Endodermal cell (in vitro differentiated cells): ENCODE results near the gene CYTH3. TPM values are rescaled to one million over a fixed set of nuclear protein-coding genes. Genes with fewer than 3 reads are reported as not detected.

Experiments
- DNase-seq: peaks from one replicate; pipeline ENCODE4 v3.0.0-alpha.2; 2017
- H3K27ac ChIP-seq: 2 replicates; pipeline ENCODE4 v1.5.1; 2013; ENCODE audit warnings: mild to moderate bottlenecking, low read depth, low read length, moderate library complexity
- H3K27me3 ChIP-seq: 2 replicates; pipeline ENCODE4 v1.6.1; 2013; ENCODE audit warnings: mild to moderate bottlenecking, low read length, moderate library complexity; ENCODE audit not compliant: insufficient read depth, control insufficient read depth, poor library complexity, severe bottlenecking
- H3K36me3 ChIP-seq: 2 replicates; pipeline ENCODE4 v1.7.0; 2013; ENCODE audit warnings: mild to moderate bottlenecking, low read length, moderate library complexity; ENCODE audit not compliant: control insufficient read depth, insufficient read depth
- H3K4me1 ChIP-seq: one replicate; pipeline ENCODE4 v1.7.0; 2013; ENCODE audit warnings: low read length; ENCODE audit not compliant: control insufficient read depth, insufficient read depth
- H3K4me3 ChIP-seq: 2 replicates; pipeline ENCODE4 v1.5.1; 2013; ENCODE audit warnings: mild to moderate bottlenecking, low read length, moderate library complexity
- H3K9ac ChIP-seq: 2 replicates; pipeline ENCODE4 v1.6.1; 2013; ENCODE audit warnings: mild to moderate bottlenecking, low read length, moderate library complexity; ENCODE audit not compliant: poor library complexity, severe bottlenecking; ENCODE audit errors: extremely low read depth
- H3K9me3 ChIP-seq: 2 replicates; pipeline ENCODE4 v1.6.1; 2013; ENCODE audit warnings: mild to moderate bottlenecking, low read length, moderate library complexity; ENCODE audit not compliant: control insufficient read depth
- H3K27ac Mint-ChIP-seq: 2 replicates; pipeline ENCODE4 v1.8.0; 2020; ENCODE audit warnings: mixed read lengths
- H3K27me3 Mint-ChIP-seq: 2 replicates; pipeline ENCODE4 v1.8.0; 2021; ENCODE audit warnings: mild to moderate bottlenecking, mixed read lengths; ENCODE audit not compliant: insufficient read depth
- H3K36me3 Mint-ChIP-seq: 2 replicates; pipeline ENCODE4 v1.8.0; 2020; ENCODE audit warnings: low read depth, mixed read lengths
- H3K4me1 Mint-ChIP-seq: 2 replicates; pipeline ENCODE4 v1.8.0; 2020; ENCODE audit warnings: mixed read lengths
- H3K4me3 Mint-ChIP-seq: 2 replicates; pipeline ENCODE4 v1.8.0; 2020; ENCODE audit warnings: mild to moderate bottlenecking, moderate library complexity, mixed read lengths
- H3K9me3 Mint-ChIP-seq: 2 replicates; pipeline ENCODE4 v1.8.0; 2020; ENCODE audit warnings: mild to moderate bottlenecking, mixed read lengths
- WGBS, 2 experiments: methylation state at CpG; one replicate each; pipeline versions ENCODE4 v1.1.5 to v1.1.7; 2013; ENCODE audit warnings: missing lambda C conversion rate in 2 of 2, mixed read lengths in 1 of 2; ENCODE audit not compliant: insufficient coverage in 1 of 2, insufficient read length in 1 of 2; 5-methylcytosine and 5-hydroxymethylcytosine counted together
- total RNA-seq, 2 donors: library from RNA; stranded (reverse); fragmentation: NEBNext Ultra II Directional in 1 of 2; extraction: Animal tissue kit (Norgen Biotek cat#: 25700) in 1 of 2; gene quantifications; 2 replicates in 1 of 2; 3 replicates in 1 of 2; pipeline ENCODE4 v1.2.1, GENCODE V29; 2021
- TF ChIP-seq, protein P1 (sequence below): fragments of 200-600 bp; sonication (generic); conservative IDR thresholded peaks from 2 replicates; pipeline ENCODE4 v1.5.0; 2021; ENCODE audit warnings: antibody characterized with exemption, mild to moderate bottlenecking

Gene CYTH3
- total RNA-seq, 2 donors from 2014 or later = 10.6 to 10.8 TPM

DNA sequence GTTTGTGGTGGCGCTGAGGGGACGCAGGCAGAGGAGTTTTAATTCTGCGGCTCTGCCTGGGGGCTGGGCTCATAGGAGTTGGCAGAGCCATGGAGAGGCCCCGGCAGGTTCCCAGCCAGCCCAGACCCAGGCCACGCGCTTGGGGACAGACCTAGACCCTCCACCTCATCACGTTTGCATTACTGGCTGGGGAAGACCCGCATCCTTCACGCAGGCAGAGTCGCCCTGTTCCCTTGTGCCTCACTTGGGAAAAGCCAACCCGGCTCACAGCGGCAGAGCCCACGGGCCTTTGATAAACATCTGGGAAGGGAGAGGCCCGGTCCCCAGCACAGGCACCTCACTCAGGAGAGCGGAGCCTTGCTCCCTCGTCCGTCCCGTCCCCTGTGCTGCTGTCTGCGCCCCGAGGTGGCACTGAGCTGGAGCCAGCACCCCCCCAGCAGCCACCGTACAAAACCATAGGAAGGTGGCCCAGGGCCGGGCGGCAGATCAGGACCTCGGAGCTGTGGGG, 112.8 kb downstream of the CYTH3 start:
- Mint-ChIP-seq H3K27ac (no peak overlapping the region), H3K36me3 (peaks cover 50% of the 10 kb centered on the region), H3K4me3 (no peak overlapping the region), H3K4me1 (peaks cover 4% of the 10 kb centered on the region), H3K27me3 (no peaks in the 10 kb centered on the region), H3K9me3 (no peaks in the 10 kb centered on the region)
- Histone ChIP-seq H3K9ac (no peak overlapping the region), H3K9me3 (no peaks in the 10 kb centered on the region), H3K27me3 (no peaks in the 10 kb centered on the region), H3K27ac (no peak overlapping the region), H3K4me1 (no peaks in the 10 kb centered on the region), H3K36me3 (peaks cover 48% of the 10 kb centered on the region), H3K4me3 (no peak overlapping the region)
- peak; percentile 47 for DNase-seq
- 94 to 99% methylated on average over 16 to 24 of the region's 24 CpGs for WGBS, 2 experiments
- TF ChIP-seq, protein P1, sequence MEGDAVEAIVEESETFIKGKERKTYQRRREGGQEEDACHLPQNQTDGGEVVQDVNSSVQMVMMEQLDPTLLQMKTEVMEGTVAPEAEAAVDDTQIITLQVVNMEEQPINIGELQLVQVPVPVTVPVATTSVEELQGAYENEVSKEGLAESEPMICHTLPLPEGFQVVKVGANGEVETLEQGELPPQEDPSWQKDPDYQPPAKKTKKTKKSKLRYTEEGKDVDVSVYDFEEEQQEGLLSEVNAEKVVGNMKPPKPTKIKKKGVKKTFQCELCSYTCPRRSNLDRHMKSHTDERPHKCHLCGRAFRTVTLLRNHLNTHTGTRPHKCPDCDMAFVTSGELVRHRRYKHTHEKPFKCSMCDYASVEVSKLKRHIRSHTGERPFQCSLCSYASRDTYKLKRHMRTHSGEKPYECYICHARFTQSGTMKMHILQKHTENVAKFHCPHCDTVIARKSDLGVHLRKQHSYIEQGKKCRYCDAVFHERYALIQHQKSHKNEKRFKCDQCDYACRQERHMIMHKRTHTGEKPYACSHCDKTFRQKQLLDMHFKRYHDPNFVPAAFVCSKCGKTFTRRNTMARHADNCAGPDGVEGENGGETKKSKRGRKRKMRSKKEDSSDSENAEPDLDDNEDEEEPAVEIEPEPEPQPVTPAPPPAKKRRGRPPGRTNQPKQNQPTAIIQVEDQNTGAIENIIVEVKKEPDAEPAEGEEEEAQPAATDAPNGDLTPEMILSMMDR = no peak

GRCh38 chr7:6159097-6159483, 113.3 kb downstream of the CYTH3 start:
- H3K9ac ChIP-seq = no peak overlapping the region
- no peak overlapping the region for H3K4me3 ChIP-seq
- H3K9me3 ChIP-seq = no peaks in the 10 kb centered on the region
- no peak overlapping the region for H3K4me3 Mint-ChIP-seq
- H3K36me3 ChIP-seq = peaks cover 48% of the 10 kb centered on the region
- peaks cover 50% of the 10 kb centered on the region for H3K36me3 Mint-ChIP-seq
- no peak overlapping the region for H3K27ac ChIP-seq
- 94 to 98% methylated on average over 7 to 11 of the region's 11 CpGs for WGBS, 2 experiments
- no peak for DNase-seq
- TF ChIP-seq, protein P1 = no peak
- no peaks in the 10 kb centered on the region for H3K9me3 Mint-ChIP-seq
- peaks cover 4% of the 10 kb centered on the region for H3K4me1 Mint-ChIP-seq
- peak overlapping the region; percentile 44 for H3K27ac Mint-ChIP-seq
- no peaks in the 10 kb centered on the region for H3K27me3 Mint-ChIP-seq
- H3K4me1 ChIP-seq = no peaks in the 10 kb centered on the region
- H3K27me3 ChIP-seq = no peaks in the 10 kb centered on the region

DNA sequence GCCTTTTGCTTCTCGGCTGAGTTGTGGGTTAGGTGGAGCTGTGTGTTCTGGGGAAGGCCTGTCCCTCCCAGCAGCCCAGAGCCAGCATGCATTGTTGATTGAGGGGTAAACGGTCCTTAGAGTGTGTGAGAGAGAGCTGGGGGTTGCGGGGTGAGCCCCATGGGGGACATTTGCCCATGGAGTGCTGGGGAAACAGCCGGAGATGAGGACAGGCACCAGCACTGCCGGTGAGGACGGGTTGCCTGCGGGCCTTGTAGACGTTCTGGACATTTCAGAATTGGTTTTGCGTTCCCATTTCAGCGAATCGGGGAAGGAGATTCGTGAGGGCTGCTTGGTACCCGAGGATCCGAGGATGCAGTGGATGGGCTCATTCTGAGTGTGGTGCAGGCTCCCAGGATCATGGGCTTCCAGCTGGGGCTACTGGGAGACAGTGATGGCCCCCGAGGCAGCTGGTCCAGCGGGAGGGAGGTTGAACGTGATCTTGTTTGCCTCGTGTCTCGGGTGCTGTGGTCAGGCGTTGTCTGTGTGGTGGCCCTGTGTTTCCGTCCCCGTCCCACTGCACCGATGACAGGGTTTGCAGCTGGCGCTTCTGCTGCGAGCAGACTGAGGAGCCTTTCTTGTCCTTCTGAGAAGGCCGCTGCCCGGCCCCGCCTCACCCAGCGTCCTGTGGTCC, 113.9 kb downstream of the CYTH3 start:
- TF ChIP-seq, protein P1 = no peak
- Mint-ChIP-seq H3K27me3 (no peaks in the 10 kb centered on the region), H3K27ac (peak overlapping the region; percentile 66), H3K4me1 (peaks cover 4% of the 10 kb centered on the region), H3K9me3 (no peaks in the 10 kb centered on the region), H3K4me3 (no peak overlapping the region), H3K36me3 (peaks cover 50% of the 10 kb centered on the region)
- Histone ChIP-seq H3K27me3 (no peaks in the 10 kb centered on the region), H3K4me1 (no peaks in the 10 kb centered on the region), H3K9me3 (no peaks in the 10 kb centered on the region), H3K9ac (no peak overlapping the region), H3K27ac (no peak overlapping the region), H3K4me3 (no peak overlapping the region), H3K36me3 (peaks cover 48% of the 10 kb centered on the region)
- 92 to 99% methylated on average over 25 to 29 of the region's 29 CpGs for WGBS, 2 experiments
- peak; percentile 48 for DNase-seq
